Stomach (tissue), 4 donors: ENCODE results near the gene PASD1.

Source experiments
- CTCF ChIP-seq, 7 experiments: fragments of 450-650 bp in 4 of 7; fragments of 200-600 bp in 3 of 7; sonication (generic) in 3 of 7; IDR thresholded peaks; one replicate each; pipeline ENCODE4 v1.5.1; 2016 to 2019; ENCODE audit warnings: antibody characterized with exemption in 7 of 7, control low read depth in 2 of 7, mild to moderate bottlenecking in 1 of 7
- EP300 ChIP-seq: sonication (generic); formaldehyde crosslinking; IDR thresholded peaks from one replicate; pipeline ENCODE4 v1.6.1; 2017; ENCODE audit warnings: antibody characterized with exemption
- POLR2A ChIP-seq, 4 donors: fragments of 450-650 bp; IDR thresholded peaks; one replicate each; pipeline ENCODE4 v1.6.1; 2016; ENCODE audit warnings: antibody characterized with exemption in 4 of 4, control low read depth in 2 of 4, mild to moderate bottlenecking in 1 of 4, moderate library complexity in 1 of 4
- POLR2AphosphoS5 ChIP-seq, 3 donors: sonication (generic); formaldehyde crosslinking; IDR thresholded peaks; one replicate each; pipeline ENCODE4 v1.6.1; 2016; ENCODE audit warnings: antibody characterized with exemption in 3 of 3

- TF ChIP-seq POLR2A (IDR thresholded peaks at IDR 0.05) (no peak), CTCF (IDR thresholded peaks at IDR 0.05) (no peak), EP300 (no peak), POLR2AphosphoS5 (IDR thresholded peaks at IDR 0.05) (no peak)
These were observed 131.4 kb downstream of the PASD1 start, which contains the start of gene PRRG3 for GRCh38 chrX:151694661-151695582.
